Lung (tissue), 12 donors: ENCODE results near the gene IQCH. TPM values are rescaled to one million over a fixed set of nuclear protein-coding genes. Genes with fewer than 3 reads are reported as not detected.

Experiments used
- ATAC-seq: fragments of 200-7000 bp; cut with Tn5 transposase; one replicate; pipeline ENCODE4 v1.9.1; 2020; ENCODE audit warnings: moderate number of reproducible peaks; ENCODE audit not compliant: insufficient read depth, low FRiP score
- DNase-seq, 3 donors: peaks; one replicate each; pipeline ENCODE4 v3.0.0-alpha.2; 2013 to 2017
- H3K27ac ChIP-seq, 2 donors: one replicate each; pipeline ENCODE4 v1.5.1; 2013; ENCODE audit warnings: mild to moderate bottlenecking in 2 of 2, moderate library complexity in 2 of 2, control low read depth in 1 of 2, inconsistent platforms in 1 of 2, low read depth in 1 of 2, low read length in 1 of 2
- H3K27me3 ChIP-seq, 3 donors: one replicate each; pipeline ENCODE4 v1.5.1; 2013; ENCODE audit warnings: low read length in 2 of 3; ENCODE audit not compliant: control insufficient read depth in 3 of 3, insufficient read depth in 3 of 3
- H3K36me3 ChIP-seq, 4 donors: one replicate each; pipeline ENCODE4 v1.5.1; 2013; ENCODE audit warnings: low read length in 4 of 4, mild to moderate bottlenecking in 1 of 4, moderate library complexity in 1 of 4; ENCODE audit not compliant: control insufficient read depth in 4 of 4, insufficient read depth in 4 of 4
- H3K4me1 ChIP-seq, 5 donors: one replicate each; pipeline ENCODE4 v1.5.1; 2013; ENCODE audit warnings: low read length in 5 of 5, mild to moderate bottlenecking in 2 of 5, moderate library complexity in 1 of 5; ENCODE audit not compliant: control insufficient read depth in 5 of 5, insufficient read depth in 5 of 5
- H3K4me3 ChIP-seq: one replicate; pipeline ENCODE4 v1.5.1; 2013; ENCODE audit warnings: mild to moderate bottlenecking, control low read depth, moderate library complexity
- H3K9ac ChIP-seq, 2 donors: one replicate each; pipeline ENCODE4 v1.5.1; 2013; ENCODE audit warnings: low read length in 2 of 2, control low read depth in 1 of 2; ENCODE audit not compliant: insufficient read depth in 1 of 2
- H3K9me3 ChIP-seq, 4 donors: one replicate each; pipeline ENCODE4 v1.5.1; 2013; ENCODE audit warnings: low read length in 3 of 4, mild to moderate bottlenecking in 1 of 4, moderate library complexity in 1 of 4; ENCODE audit not compliant: control insufficient read depth in 4 of 4, insufficient read depth in 3 of 4
- WGBS, 2 donors: extraction: QIAGEN DNeasy Blood & Tissue Kit; methylation state at CpG; one replicate each; pipeline ENCODE4 v1.1.7; 2013; 5-methylcytosine and 5-hydroxymethylcytosine counted together
- polyA plus RNA-seq, 2 donors: library from polyadenylated mRNA; stranded (reverse); fragments of 200-250 nt; gene quantifications; one replicate each; pipeline ENCODE4 v1.2.1, GENCODE V29; 2013
- total RNA-seq, 2 donors: library from RNA; depleted of rRNA in 1 of 2; stranded (reverse); fragments of >200 nt in 1 of 2; gene quantifications; one replicate each; pipeline ENCODE4 v1.2.1, GENCODE V29; 2014 to 2021
- TF ChIP-seq, protein P1 (sequence below): IDR thresholded peaks from 2 replicates; pipeline ENCODE4 v1.5.1; 2012; ENCODE audit warnings: mild to moderate bottlenecking; ENCODE audit errors: control extremely low read depth, extremely low read depth
- donor health status: control.
- donor health status: control.
- donor health status: Bipolar disorder and iron deficiency.
- donor health status: healthy.
- donor health status: DM: yes; HTN: yes; CAD: no.

The IQCH gene
- total and polyA plus RNA-seq, 4 donors, result 1.1 to 10.5 (median 4.5) TPM

DNA sequence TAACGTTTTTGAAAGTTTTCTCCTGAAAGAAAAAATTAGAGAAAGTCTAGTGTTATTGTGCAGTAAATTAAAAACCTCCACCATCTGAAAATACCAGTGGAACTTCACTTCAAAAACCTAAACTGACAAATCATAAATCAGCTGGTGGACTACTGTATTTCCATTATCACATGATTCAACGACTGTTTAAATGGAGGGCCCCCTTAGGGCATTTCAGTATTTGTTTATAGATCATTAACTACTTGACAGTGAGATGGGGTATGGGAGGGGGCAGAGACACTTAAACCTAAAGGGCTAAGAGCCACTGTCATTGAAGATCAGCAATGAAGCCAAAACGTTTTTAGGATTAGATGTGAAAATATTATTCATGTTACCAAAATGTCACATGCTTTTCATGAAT is 257.6 kb downstream of the IQCH start:
- ATAC-seq (no peak), DNase-seq (no peak)
- Histone ChIP-seq H3K27ac (no peak overlapping the region), H3K4me1 (no peaks in the 10 kb centered on the region), H3K27me3 (no peaks in the 10 kb centered on the region), H3K36me3 (peaks cover 2 to 17% (median 3%) of the 10 kb centered on the region in 4 donors), H3K9me3 (no peaks in the 10 kb centered on the region), H3K4me3 (no peak overlapping the region), H3K9ac (no peak overlapping the region)
- TF ChIP-seq, protein P1, sequence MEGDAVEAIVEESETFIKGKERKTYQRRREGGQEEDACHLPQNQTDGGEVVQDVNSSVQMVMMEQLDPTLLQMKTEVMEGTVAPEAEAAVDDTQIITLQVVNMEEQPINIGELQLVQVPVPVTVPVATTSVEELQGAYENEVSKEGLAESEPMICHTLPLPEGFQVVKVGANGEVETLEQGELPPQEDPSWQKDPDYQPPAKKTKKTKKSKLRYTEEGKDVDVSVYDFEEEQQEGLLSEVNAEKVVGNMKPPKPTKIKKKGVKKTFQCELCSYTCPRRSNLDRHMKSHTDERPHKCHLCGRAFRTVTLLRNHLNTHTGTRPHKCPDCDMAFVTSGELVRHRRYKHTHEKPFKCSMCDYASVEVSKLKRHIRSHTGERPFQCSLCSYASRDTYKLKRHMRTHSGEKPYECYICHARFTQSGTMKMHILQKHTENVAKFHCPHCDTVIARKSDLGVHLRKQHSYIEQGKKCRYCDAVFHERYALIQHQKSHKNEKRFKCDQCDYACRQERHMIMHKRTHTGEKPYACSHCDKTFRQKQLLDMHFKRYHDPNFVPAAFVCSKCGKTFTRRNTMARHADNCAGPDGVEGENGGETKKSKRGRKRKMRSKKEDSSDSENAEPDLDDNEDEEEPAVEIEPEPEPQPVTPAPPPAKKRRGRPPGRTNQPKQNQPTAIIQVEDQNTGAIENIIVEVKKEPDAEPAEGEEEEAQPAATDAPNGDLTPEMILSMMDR, result no peak
- 53 to 62% methylated on average over 3 of the region's 3 CpGs for WGBS, 2 donors

DNA sequence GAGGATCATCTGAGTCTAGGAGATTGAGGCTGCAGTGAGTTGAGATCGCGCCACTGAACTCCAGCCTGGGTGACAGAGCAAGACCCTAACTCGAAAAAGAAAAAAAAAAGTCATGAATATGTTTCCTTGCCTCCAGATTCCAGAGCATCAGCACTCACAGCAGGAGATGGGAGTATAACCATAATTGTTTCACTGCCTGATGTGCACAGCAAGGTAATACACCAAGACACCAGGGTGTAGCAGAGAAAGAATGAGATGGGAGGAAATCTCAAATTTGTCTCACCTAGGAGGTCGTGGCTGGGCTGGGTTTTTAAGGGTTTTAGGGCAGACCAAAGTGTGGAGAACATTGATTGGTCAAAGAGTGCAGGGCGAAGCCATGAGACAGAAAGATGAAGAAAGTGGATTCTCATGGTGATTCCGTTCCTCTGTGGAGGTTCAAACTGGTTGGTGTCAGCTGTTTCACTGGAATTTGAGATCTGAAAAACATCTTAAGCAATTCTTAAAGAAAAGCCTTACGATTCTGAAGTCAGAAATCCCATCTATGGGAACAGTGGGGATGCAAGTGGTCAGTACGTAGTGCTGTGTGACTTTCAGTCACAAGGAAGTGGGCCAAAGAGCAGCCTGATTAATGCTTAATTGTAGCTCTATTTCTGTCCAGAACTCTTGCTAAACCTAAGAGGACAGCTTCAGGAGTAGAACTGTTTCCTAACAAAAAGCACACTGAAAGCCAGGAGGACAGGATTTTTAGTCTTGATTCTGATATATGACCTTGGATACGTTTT is 258.5 kb downstream of the IQCH start:
- TF ChIP-seq, protein P1, result no peak
- H3K36me3 ChIP-seq, result peaks cover 2 to 17% (median 3%) of the 10 kb centered on the region in 4 donors
- no peaks in the 10 kb centered on the region for H3K4me1 ChIP-seq
- H3K27me3 ChIP-seq, result no peaks in the 10 kb centered on the region
- H3K9ac ChIP-seq, result no peak overlapping the region
- DNase-seq (no peak), ATAC-seq (no peak)
- H3K4me3 ChIP-seq, result no peak overlapping the region
- WGBS, 2 donors, result 89 to 90% methylated on average over 9 of the region's 9 CpGs
- H3K9me3 ChIP-seq, result no peaks in the 10 kb centered on the region
- H3K27ac ChIP-seq, result no peak overlapping the region

DNA sequence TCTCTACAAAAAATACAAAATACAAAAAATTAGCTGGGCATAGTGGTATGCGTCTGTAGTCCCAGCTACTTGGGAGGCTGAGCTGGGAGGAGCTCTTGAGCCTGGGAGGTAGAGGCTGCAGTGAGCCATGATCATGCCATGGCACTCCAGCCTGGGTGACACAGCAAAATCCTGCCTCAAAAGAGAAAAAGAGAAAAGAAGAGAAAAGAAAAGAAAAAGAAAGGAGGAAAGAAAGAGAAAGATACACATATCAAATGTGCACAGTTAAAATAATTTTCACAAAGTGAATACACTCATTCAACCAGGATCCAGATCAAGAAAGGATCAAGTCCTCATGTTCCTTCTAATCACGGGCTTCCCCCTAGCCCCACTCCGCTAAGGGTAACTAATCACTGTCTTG is 260.5 kb downstream of the IQCH start:
- ATAC-seq, result no peak
- no peaks in the 10 kb centered on the region for H3K27me3 ChIP-seq
- TF ChIP-seq, protein P1, result no peak
- peaks cover 2 to 17% (median 3%) of the 10 kb centered on the region in 4 donors for H3K36me3 ChIP-seq
- 98 to 100% methylated on average over 3 of the region's 3 CpGs for WGBS, 2 donors
- H3K4me1 ChIP-seq, result no peaks in the 10 kb centered on the region
- no peak overlapping the region for H3K27ac ChIP-seq
- no peaks in the 10 kb centered on the region for H3K9me3 ChIP-seq
- H3K4me3 ChIP-seq, result no peak overlapping the region
- no peak for DNase-seq
- no peak overlapping the region for H3K9ac ChIP-seq

DNA sequence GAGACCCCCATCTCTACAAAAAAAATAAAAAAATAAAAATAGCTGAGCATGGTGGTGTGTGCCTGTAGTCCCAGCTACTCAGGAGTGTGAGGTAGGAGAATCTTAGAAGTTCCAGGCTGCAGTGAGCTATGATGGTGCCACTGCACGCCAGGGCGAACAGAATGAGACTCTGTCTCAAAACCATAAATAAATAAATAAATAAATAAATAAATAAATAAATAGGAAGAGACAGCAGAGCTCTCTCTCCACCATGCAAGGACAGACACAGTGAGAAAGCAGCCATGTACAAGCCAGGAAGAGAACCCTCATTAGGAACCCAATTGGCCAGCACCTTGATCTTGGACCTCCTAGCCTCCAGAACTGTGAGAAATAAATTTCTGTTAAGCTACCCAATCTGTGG is 261.0 kb downstream of the IQCH start:
- Histone ChIP-seq H3K27ac (no peak overlapping the region), H3K4me3 (no peak overlapping the region), H3K9me3 (no peaks in the 10 kb centered on the region), H3K36me3 (peaks cover 2 to 17% (median 3%) of the 10 kb centered on the region in 4 donors), H3K4me1 (peaks cover 0 to 4% (median 0%) of the 10 kb centered on the region in 5 donors), H3K27me3 (no peaks in the 10 kb centered on the region), H3K9ac (no peak overlapping the region)
- DNase-seq, result no peak
- whole genome bisulfite sequencing, 2 donors, result 97 to 100% methylated on average over 2 of the region's 2 CpGs
- ATAC-seq, result no peak
- TF ChIP-seq, protein P1, result no peak
